SK-N-SH treated with all-trans-retinoic acid at 6 μM for 48 hours (cell line): ENCODE data around the gene CCT3.

Experiments
- ATAC-seq: fragments of 200-7000 bp; cut with Tn5 transposase; 3 replicates; pipeline ENCODE4 v1.9.1; 2020; ENCODE audit warnings: mild to moderate bottlenecking, moderate library complexity
- ARNTL ChIP-seq: fragments of 450-650 bp; formaldehyde crosslinking; IDR thresholded peaks from 2 replicates; pipeline ENCODE4 v1.5.0; 2020; ENCODE audit warnings: low read depth, mild to moderate bottlenecking, moderate library complexity, borderline replicate concordance
- BACH2 ChIP-seq: fragments of 250-450 bp; sonication (Bioruptor Pico); IDR thresholded peaks from 2 replicates; pipeline ENCODE4 v1.9.0; 2021; ENCODE audit warnings: mild to moderate bottlenecking, borderline replicate concordance
- CSDC2 ChIP-seq: fragments of 250-450 bp; sonication (Bioruptor Pico); IDR thresholded peaks from 2 replicates; pipeline ENCODE4 v1.5.0; 2020; ENCODE audit warnings: mild to moderate bottlenecking, moderate library complexity
- GLIS3 ChIP-seq: fragments of 250-450 bp; sonication (Bioruptor Pico); IDR thresholded peaks from 2 replicates; pipeline ENCODE4 v1.5.0; 2020; ENCODE audit warnings: mild to moderate bottlenecking, moderate library complexity
- ISL1 ChIP-seq: fragments of 250-450 bp; sonication (Bioruptor Pico); IDR thresholded peaks from 2 replicates; pipeline ENCODE4 v2.1.2; 2022; ENCODE audit warnings: mild to moderate bottlenecking, moderate library complexity
- OSR1 ChIP-seq: fragments of 250-450 bp; sonication (Bioruptor Pico); IDR thresholded peaks from 2 replicates; pipeline ENCODE4 v1.8.0; 2022; ENCODE audit warnings: moderate library complexity, mild to moderate bottlenecking, inconsistent platforms
- PATZ1 ChIP-seq: fragments of 250-450 bp; sonication (Bioruptor Pico); IDR thresholded peaks from 2 replicates; pipeline ENCODE4 v1.8.0; 2020; ENCODE audit warnings: mild to moderate bottlenecking, moderate library complexity, borderline replicate concordance
- POU6F1 ChIP-seq: fragments of 250-450 bp; sonication (Bioruptor Pico); IDR thresholded peaks from 2 replicates; pipeline ENCODE4 v1.8.0; 2021; ENCODE audit warnings: low read depth, mild to moderate bottlenecking, moderate library complexity, borderline replicate concordance
- PPARA ChIP-seq: fragments of 250-450 bp; sonication (Bioruptor Pico); IDR thresholded peaks from 2 replicates; pipeline ENCODE4 v1.5.0; 2020; ENCODE audit warnings: mild to moderate bottlenecking, borderline replicate concordance
- RARB ChIP-seq: fragments of 250-450 bp; sonication (Bioruptor Pico); IDR thresholded peaks from 2 replicates; pipeline ENCODE4 v1.8.0; 2021; ENCODE audit warnings: mild to moderate bottlenecking, moderate library complexity
- SNAI2 ChIP-seq: fragments of 250-450 bp; sonication (Bioruptor Pico); IDR thresholded peaks from 2 replicates; pipeline ENCODE4 v1.5.0; 2020; ENCODE audit warnings: mild to moderate bottlenecking, moderate library complexity
- TOX ChIP-seq: fragments of 250-450 bp; sonication (Bioruptor Pico); IDR thresholded peaks from 2 replicates; pipeline ENCODE4 v1.8.0; 2021; ENCODE audit warnings: mild to moderate bottlenecking, moderate library complexity, borderline replicate concordance
- ZFP3 ChIP-seq: fragments of 250-450 bp; sonication (Bioruptor Pico); IDR thresholded peaks from 2 replicates; pipeline ENCODE4 v1.5.0; 2020; ENCODE audit warnings: mild to moderate bottlenecking, moderate library complexity
- ZFP30 ChIP-seq: fragments of 450-650 bp; formaldehyde crosslinking; IDR thresholded peaks from 2 replicates; pipeline ENCODE4 v1.5.0; 2022; ENCODE audit warnings: mild to moderate bottlenecking, moderate library complexity
- ZNF565 ChIP-seq: fragments of 450-650 bp; formaldehyde crosslinking; conservative IDR thresholded peaks from 2 replicates; pipeline ENCODE4 v1.5.0; 2020; ENCODE audit warnings: low read depth, mild to moderate bottlenecking, moderate library complexity
- ZNF70 ChIP-seq: fragments of 450-650 bp; formaldehyde crosslinking; IDR thresholded peaks from 2 replicates; pipeline ENCODE4 v1.5.0; 2020; ENCODE audit warnings: mild to moderate bottlenecking, moderate library complexity
- ZNF8 ChIP-seq: fragments of 450-650 bp; formaldehyde crosslinking; IDR thresholded peaks from 2 replicates; pipeline ENCODE4 v1.5.0; 2020; ENCODE audit warnings: mild to moderate bottlenecking, moderate library complexity
- TF ChIP-seq, protein P1 (sequence below): fragments of 250-450 bp; sonication (Bioruptor Pico); IDR thresholded peaks from 2 replicates; pipeline ENCODE4 v1.5.1; 2020; ENCODE audit warnings: low read depth, mild to moderate bottlenecking, moderate library complexity
- TF ChIP-seq, protein P2 (sequence below): fragments of 250-450 bp; sonication (Bioruptor Pico); IDR thresholded peaks from 2 replicates; pipeline ENCODE4 v1.5.0; 2020; ENCODE audit warnings: mild to moderate bottlenecking, moderate library complexity
- TF ChIP-seq, protein P3 (sequence below): fragments of 250-450 bp; sonication (Bioruptor Pico); IDR thresholded peaks from 2 replicates; pipeline ENCODE4 v1.5.1; 2021; ENCODE audit warnings: mild to moderate bottlenecking, moderate library complexity

The CCT3 gene

GRCh38 chr1:156276532-156276931, 61.6 kb downstream of the CCT3 start (continued):
- TF ChIP-seq POU6F1 (CRISPR knock-in tag): no peak
- TF ChIP-seq GLIS3 (CRISPR knock-in tag): no peak
- TF ChIP-seq RARB (CRISPR knock-in tag): no peak
- no peak for TF ChIP-seq OSR1 (CRISPR knock-in tag)
- no peak for TF ChIP-seq CSDC2 (CRISPR knock-in tag)

GRCh38 chr1:156270314-156270713, 67.8 kb downstream of the CCT3 start:
- TF ChIP-seq, protein P1, sequence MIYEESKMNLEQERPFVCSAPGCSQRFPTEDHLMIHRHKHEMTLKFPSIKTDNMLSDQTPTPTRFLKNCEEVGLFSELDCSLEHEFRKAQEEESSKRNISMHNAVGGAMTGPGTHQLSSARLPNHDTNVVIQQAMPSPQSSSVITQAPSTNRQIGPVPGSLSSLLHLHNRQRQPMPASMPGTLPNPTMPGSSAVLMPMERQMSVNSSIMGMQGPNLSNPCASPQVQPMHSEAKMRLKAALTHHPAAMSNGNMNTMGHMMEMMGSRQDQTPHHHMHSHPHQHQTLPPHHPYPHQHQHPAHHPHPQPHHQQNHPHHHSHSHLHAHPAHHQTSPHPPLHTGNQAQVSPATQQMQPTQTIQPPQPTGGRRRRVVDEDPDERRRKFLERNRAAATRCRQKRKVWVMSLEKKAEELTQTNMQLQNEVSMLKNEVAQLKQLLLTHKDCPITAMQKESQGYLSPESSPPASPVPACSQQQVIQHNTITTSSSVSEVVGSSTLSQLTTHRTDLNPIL (CRISPR knock-in tag): no peak
- TF ChIP-seq ZNF565 (CRISPR knock-in tag): no peak
- no peak for TF ChIP-seq ZFP3
- no peak for TF ChIP-seq BACH2 (CRISPR knock-in tag)
- TF ChIP-seq, protein P2, sequence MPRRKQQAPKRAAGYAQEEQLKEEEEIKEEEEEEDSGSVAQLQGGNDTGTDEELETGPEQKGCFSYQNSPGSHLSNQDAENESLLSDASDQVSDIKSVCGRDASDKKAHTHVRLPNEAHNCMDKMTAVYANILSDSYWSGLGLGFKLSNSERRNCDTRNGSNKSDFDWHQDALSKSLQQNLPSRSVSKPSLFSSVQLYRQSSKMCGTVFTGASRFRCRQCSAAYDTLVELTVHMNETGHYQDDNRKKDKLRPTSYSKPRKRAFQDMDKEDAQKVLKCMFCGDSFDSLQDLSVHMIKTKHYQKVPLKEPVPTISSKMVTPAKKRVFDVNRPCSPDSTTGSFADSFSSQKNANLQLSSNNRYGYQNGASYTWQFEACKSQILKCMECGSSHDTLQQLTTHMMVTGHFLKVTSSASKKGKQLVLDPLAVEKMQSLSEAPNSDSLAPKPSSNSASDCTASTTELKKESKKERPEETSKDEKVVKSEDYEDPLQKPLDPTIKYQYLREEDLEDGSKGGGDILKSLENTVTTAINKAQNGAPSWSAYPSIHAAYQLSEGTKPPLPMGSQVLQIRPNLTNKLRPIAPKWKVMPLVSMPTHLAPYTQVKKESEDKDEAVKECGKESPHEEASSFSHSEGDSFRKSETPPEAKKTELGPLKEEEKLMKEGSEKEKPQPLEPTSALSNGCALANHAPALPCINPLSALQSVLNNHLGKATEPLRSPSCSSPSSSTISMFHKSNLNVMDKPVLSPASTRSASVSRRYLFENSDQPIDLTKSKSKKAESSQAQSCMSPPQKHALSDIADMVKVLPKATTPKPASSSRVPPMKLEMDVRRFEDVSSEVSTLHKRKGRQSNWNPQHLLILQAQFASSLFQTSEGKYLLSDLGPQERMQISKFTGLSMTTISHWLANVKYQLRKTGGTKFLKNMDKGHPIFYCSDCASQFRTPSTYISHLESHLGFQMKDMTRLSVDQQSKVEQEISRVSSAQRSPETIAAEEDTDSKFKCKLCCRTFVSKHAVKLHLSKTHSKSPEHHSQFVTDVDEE (CRISPR knock-in tag): no peak
- no peak for TF ChIP-seq ZNF8 (CRISPR knock-in tag)
- TF ChIP-seq, protein P3, sequence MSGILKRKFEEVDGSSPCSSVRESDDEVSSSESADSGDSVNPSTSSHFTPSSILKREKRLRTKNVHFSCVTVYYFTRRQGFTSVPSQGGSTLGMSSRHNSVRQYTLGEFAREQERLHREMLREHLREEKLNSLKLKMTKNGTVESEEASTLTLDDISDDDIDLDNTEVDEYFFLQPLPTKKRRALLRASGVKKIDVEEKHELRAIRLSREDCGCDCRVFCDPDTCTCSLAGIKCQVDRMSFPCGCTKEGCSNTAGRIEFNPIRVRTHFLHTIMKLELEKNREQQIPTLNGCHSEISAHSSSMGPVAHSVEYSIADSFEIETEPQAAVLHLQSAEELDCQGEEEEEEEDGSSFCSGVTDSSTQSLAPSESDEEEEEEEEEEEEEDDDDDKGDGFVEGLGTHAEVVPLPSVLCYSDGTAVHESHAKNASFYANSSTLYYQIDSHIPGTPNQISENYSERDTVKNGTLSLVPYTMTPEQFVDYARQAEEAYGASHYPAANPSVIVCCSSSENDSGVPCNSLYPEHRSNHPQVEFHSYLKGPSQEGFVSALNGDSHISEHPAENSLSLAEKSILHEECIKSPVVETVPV (CRISPR knock-in tag): no peak
- no peak for TF ChIP-seq ARNTL (CRISPR knock-in tag)
- no peak for TF ChIP-seq RARB (CRISPR knock-in tag)
- no peak for TF ChIP-seq ZNF70 (CRISPR knock-in tag)
- no peak for TF ChIP-seq POU6F1 (CRISPR knock-in tag)
- TF ChIP-seq TOX (CRISPR knock-in tag): no peak
- no peak for TF ChIP-seq ISL1 (CRISPR knock-in tag)
- no peak for TF ChIP-seq PPARA
- TF ChIP-seq SNAI2 (CRISPR knock-in tag): no peak
- ATAC-seq: no peak

DNA sequence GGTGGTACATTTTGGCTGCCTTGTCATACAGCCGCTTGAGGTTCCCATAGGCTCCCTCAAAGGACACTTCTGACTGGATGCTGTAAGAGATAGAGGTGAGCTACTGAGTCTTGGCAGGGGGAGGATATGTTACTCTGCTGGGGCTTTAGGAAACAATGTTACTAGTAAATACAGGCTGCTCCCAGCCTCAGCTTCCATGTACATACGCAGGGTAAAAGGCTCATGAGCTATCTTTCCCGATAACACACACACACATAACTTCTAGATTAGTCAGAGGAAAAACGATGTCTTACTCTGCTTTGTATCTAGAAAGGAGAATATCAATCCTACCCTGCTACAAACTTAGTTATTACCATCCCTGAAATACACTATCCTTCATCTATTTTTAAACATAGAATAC, 69.8 kb downstream of the CCT3 start:
- ATAC-seq: peak; percentile 48
- TF ChIP-seq PATZ1: no peak
- no peak for TF ChIP-seq SNAI2 (CRISPR knock-in tag)
- no peak for TF ChIP-seq ZFP30
- TF ChIP-seq BACH2 (CRISPR knock-in tag): no peak
